KMS-11 (cell line): ENCODE data around the gene CCDC122.

ENCODE experiments used
- H2AFZ ChIP-seq: fragments of 200-600 bp; sonication (generic); 2 replicates; pipeline ENCODE4 v1.6.1; 2016; ENCODE audit warnings: antibody characterized with exemption, mixed run types, low read depth
- H3K27ac ChIP-seq: fragments of 200-600 bp; sonication (generic); 2 replicates; pipeline ENCODE4 v1.6.1; 2016; ENCODE audit warnings: mild to moderate bottlenecking, mixed run types
- H3K27me3 ChIP-seq: fragments of 200-600 bp; sonication (generic); 2 replicates; pipeline ENCODE4 v1.6.1; 2017; ENCODE audit warnings: mild to moderate bottlenecking, low read depth, mixed run types, moderate library complexity; ENCODE audit not compliant: insufficient read depth
- H3K36me3 ChIP-seq: fragments of 200-600 bp; sonication (generic); 2 replicates; pipeline ENCODE4 v1.6.1; 2017; ENCODE audit warnings: mild to moderate bottlenecking, mixed run types; ENCODE audit not compliant: insufficient read depth
- H3K4me1 ChIP-seq: fragments of 200-600 bp; sonication (generic); 2 replicates; pipeline ENCODE4 v1.6.1; 2016; ENCODE audit warnings: mild to moderate bottlenecking, low read depth, mixed run types; ENCODE audit not compliant: poor library complexity, severe bottlenecking
- H3K4me2 ChIP-seq: fragments of 200-600 bp; sonication (generic); 2 replicates; pipeline ENCODE4 v1.7.0; 2016; ENCODE audit warnings: mild to moderate bottlenecking, mixed run types
- H3K4me3 ChIP-seq: fragments of 200-600 bp; sonication (generic); IDR thresholded peaks from 2 replicates; pipeline ENCODE4 v1.6.1; 2017; ENCODE audit warnings: low read depth, low read length, mixed read lengths; ENCODE audit not compliant: insufficient read depth
- H3K79me2 ChIP-seq: fragments of 200-600 bp; sonication (generic); 2 replicates; pipeline ENCODE4 v1.6.1; 2016; ENCODE audit warnings: low read depth, mixed run types; ENCODE audit not compliant: insufficient read depth
- H3K9ac ChIP-seq: fragments of 200-600 bp; sonication (generic); 2 replicates; pipeline ENCODE4 v1.6.1; 2016; ENCODE audit warnings: mild to moderate bottlenecking, mixed run types
- H4K20me1 ChIP-seq: fragments of 200-600 bp; sonication (generic); 2 replicates; pipeline ENCODE4 v1.6.1; 2016; ENCODE audit warnings: mild to moderate bottlenecking, mixed run types; ENCODE audit not compliant: insufficient read depth
- CTCF ChIP-seq: fragments of 200-600 bp; sonication (generic); conservative IDR thresholded peaks from 2 replicates; pipeline ENCODE4 v1.6.1; 2017; ENCODE audit warnings: low read depth, mild to moderate bottlenecking, antibody characterized with exemption, low read length, moderate library complexity, mixed read lengths

CCDC122 gene

GRCh38 chr13:43908156-43909126, 28.9 kb upstream of the CCDC122 start:
- H3K79me2 ChIP-seq: no peaks in the 10 kb centered on the region
- no peak overlapping the region for H2AFZ ChIP-seq
- no peaks in the 10 kb centered on the region for H4K20me1 ChIP-seq
- H3K27ac ChIP-seq: no peak overlapping the region
- no peak overlapping the region for H3K4me2 ChIP-seq
- H3K4me3 ChIP-seq: no peak overlapping the region
- no peak overlapping the region for H3K9ac ChIP-seq
- H3K36me3 ChIP-seq: no peaks in the 10 kb centered on the region
- peak; percentile 46; the same call in 1 of the 2 replicates for TF ChIP-seq CTCF
- no peaks in the 10 kb centered on the region for H3K27me3 ChIP-seq
- H3K4me1 ChIP-seq: no peaks in the 10 kb centered on the region

GRCh38 chr13:43905435-43906031, 26.0 kb upstream of the CCDC122 start:
- Histone ChIP-seq H3K4me1 (no peaks in the 10 kb centered on the region), H4K20me1 (no peaks in the 10 kb centered on the region), H3K4me2 (no peak overlapping the region), H3K27ac (no peak overlapping the region), H3K36me3 (no peaks in the 10 kb centered on the region), H3K79me2 (no peaks in the 10 kb centered on the region), H2AFZ (no peak overlapping the region), H3K27me3 (no peaks in the 10 kb centered on the region), H3K9ac (no peak overlapping the region), H3K4me3 (no peak overlapping the region)
- peak; percentile 67 for TF ChIP-seq CTCF

- H2AFZ ChIP-seq: no peak overlapping the region
- no peak overlapping the region for H3K4me3 ChIP-seq
- H3K79me2 ChIP-seq: no peaks in the 10 kb centered on the region
- no peaks in the 10 kb centered on the region for H3K27me3 ChIP-seq
- peaks cover 7% of the 10 kb centered on the region for H3K4me1 ChIP-seq
- no peak for TF ChIP-seq CTCF
- H3K4me2 ChIP-seq: no peak overlapping the region
- H3K27ac ChIP-seq: no peak overlapping the region
- H3K9ac ChIP-seq: no peak overlapping the region
- H4K20me1 ChIP-seq: no peaks in the 10 kb centered on the region
- H3K36me3 ChIP-seq: no peaks in the 10 kb centered on the region
Observed at GRCh38 chr13:43895940-43896339, 16.4 kb upstream of the CCDC122 start.

- Histone ChIP-seq H3K4me1 (peaks cover 7% of the 10 kb centered on the region), H3K4me2 (no peak overlapping the region), H3K9ac (no peak overlapping the region), H3K4me3 (no peak overlapping the region), H3K36me3 (no peaks in the 10 kb centered on the region), H3K27ac (no peak overlapping the region), H3K27me3 (no peaks in the 10 kb centered on the region), H4K20me1 (no peaks in the 10 kb centered on the region), H2AFZ (no peak overlapping the region), H3K79me2 (no peaks in the 10 kb centered on the region)
- TF ChIP-seq CTCF: peak; percentile 29; the same call in 1 of the 2 replicates
Observed at GRCh38 chr13:43894438-43894837, 14.9 kb upstream of the CCDC122 start.
